ENCODE results near the gene NARF.

Gene NARF

DNA sequence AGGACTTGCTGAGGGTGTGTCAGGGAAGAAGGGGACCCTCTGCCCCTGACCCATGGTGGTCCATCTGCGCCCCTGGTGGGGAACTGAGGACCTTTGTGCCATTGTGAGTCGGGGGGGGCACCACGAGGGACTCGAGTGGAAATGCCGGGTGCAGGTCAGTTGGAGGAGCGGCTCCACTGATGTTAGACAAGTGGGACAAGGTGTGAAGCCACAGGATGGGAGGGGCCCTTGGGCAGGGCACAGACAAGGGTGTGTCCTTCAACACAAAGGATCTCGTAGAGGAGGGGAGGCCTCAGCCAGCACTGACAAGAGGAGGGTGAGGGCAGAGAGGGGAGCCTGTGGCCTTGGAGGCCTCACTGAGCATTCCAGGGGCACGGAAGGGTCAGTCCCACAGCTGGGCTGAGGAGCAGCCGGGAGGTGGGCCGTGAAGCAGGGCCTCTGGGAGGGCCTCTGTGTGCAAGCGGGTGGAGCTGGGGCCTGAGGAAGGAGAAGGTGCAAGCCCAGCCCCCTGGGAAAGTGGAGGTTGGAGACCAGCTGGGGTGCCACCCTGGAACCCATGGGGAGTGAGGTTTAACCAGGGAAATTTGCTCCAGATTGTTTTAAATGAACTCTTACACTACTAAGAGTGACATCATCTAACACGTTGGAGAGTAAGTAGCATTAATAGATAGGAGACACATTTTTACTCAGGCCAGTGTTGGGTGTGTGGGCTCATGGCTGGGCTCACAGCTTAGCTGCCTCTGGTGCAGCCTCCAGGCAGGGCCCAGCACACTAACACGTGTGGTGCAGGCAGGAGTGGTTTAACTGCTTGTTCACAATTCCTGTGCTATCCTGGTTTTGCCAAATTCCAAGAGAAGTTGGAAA, 27.9 kb downstream of the NARF start:
- no peak for DNase-seq (ENCODE audit: low read depth, low spot score)
- in situ Hi-C loops (cut with HindIII; ENCODE audit: low sequenced_read_pairs), result no loop called here
- TF ChIP-seq, protein P1, sequence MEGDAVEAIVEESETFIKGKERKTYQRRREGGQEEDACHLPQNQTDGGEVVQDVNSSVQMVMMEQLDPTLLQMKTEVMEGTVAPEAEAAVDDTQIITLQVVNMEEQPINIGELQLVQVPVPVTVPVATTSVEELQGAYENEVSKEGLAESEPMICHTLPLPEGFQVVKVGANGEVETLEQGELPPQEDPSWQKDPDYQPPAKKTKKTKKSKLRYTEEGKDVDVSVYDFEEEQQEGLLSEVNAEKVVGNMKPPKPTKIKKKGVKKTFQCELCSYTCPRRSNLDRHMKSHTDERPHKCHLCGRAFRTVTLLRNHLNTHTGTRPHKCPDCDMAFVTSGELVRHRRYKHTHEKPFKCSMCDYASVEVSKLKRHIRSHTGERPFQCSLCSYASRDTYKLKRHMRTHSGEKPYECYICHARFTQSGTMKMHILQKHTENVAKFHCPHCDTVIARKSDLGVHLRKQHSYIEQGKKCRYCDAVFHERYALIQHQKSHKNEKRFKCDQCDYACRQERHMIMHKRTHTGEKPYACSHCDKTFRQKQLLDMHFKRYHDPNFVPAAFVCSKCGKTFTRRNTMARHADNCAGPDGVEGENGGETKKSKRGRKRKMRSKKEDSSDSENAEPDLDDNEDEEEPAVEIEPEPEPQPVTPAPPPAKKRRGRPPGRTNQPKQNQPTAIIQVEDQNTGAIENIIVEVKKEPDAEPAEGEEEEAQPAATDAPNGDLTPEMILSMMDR (IDR thresholded peaks at IDR 0.05; ENCODE audit: low read depth, low read length), result no peak
- no peak overlapping the region for H3K4me3 ChIP-seq (ENCODE audit: low read depth, low read length)

- no peak for DNase-seq (ENCODE audit: low read depth, low spot score)
- in situ Hi-C loops (cut with HindIII; ENCODE audit: low sequenced_read_pairs), result no loop called here
- TF ChIP-seq, protein P1 (IDR thresholded peaks at IDR 0.05; ENCODE audit: low read depth, low read length), result no peak
- no peak overlapping the region for H3K4me3 ChIP-seq (ENCODE audit: low read depth, low read length)
These were observed 29.4 kb downstream of the NARF start for GRCh38 chr17:82487910-82488309.

GRCh38 chr17:82489117-82489516, 30.6 kb downstream of the NARF start:
- in situ Hi-C loops (cut with HindIII; ENCODE audit: low sequenced_read_pairs), result no loop called here

DNA sequence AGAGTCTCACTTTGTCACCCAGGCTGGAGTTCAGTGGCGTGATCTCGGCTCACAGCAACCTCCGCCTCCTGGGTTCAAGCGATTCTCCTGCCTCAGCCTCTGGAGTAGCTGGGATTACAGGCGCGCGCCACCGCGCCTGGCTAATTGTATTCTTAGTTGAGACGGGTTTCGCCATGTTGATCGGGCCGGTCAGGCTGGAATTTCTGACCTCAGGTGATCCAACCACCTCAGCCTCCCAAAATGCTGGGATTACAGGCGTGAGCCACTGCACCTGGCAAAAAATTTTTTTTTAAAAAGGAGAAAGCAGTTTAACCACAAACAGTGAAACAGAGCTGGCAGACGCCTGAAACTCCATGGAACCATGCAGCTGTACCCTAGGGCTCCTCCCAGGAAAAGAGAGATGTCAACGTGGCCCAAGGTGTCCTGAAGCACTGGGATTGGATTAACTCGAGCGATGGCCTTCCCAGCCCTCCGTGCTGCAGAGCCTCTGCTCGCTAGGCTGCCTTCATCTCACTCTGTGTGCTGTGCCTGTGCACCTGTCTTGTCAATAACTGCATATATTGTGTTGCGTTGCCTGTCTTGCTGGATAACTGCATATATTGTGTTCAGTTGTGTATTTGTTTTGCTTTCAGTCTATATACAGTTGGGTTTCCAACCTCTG, 31.4 kb downstream of the NARF start:
- in situ Hi-C loops (cut with HindIII; ENCODE audit: low sequenced_read_pairs), result no loop called here
- no peak overlapping the region for H3K4me3 ChIP-seq (ENCODE audit: low read depth, low read length)
- TF ChIP-seq, protein P1 (IDR thresholded peaks at IDR 0.05; ENCODE audit: low read depth, low read length), result no peak
- no peak for DNase-seq (ENCODE audit: low read depth, low spot score)

More at GRCh38 chr17:82489117-82489516, 30.6 kb downstream of the NARF start:
- DNase-seq (ENCODE audit: low read depth, low spot score), result peak; percentile 71
- TF ChIP-seq, protein P1 (IDR thresholded peaks at IDR 0.05; ENCODE audit: low read depth, low read length), result no peak
- no peak overlapping the region for H3K4me3 ChIP-seq (ENCODE audit: low read depth, low read length)

DNA sequence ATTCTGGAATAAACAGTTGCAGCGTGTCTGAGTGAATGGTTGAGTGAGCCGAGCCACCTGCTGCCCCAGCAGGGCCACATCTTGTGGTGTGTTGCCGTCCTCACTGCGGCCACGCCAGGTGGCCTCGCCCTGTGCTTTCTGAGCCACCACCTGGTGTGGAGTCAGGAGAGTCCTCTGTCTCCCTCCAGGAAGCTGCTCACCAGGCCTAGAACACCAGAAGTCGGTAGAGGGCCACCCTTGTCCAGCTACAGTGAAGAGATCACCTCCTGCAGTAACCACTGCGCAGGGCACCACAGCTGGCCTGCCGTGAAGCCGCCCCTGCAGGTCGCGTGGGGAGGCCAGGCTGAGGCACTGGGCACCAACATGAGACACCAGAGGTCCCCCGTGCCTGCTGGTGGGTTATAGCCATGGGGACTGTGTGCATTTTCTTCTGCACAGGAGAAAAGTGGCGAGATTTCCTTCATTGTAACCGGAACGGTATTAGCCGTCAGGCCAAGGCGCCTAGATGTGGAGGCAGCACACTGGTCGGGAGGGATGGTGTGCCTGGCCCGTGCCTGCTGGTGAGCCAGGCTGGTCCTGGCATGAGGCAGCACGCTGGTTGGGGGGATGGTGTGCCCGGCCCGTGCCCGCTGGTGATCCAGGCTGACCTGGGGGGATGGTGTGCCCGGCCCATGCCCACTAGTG, 32.1 kb downstream of the NARF start:
- TF ChIP-seq, protein P1 (IDR thresholded peaks at IDR 0.05; ENCODE audit: low read depth, low read length), result no peak
- no peak for DNase-seq (ENCODE audit: low read depth, low spot score)
- in situ Hi-C loops (cut with HindIII; ENCODE audit: low sequenced_read_pairs), result no loop called here
- H3K4me3 ChIP-seq (ENCODE audit: low read depth, low read length), result no peak overlapping the region

GRCh38 chr17:82491196-82491530, 32.6 kb downstream of the NARF start:
- no peak for DNase-seq (ENCODE audit: low read depth, low spot score)
- H3K4me3 ChIP-seq (ENCODE audit: low read depth, low read length), result no peak overlapping the region
- in situ Hi-C loops (cut with HindIII; ENCODE audit: low sequenced_read_pairs), result no loop called here

More at GRCh38 chr17:82491196-82491530, 32.6 kb downstream of the NARF start:
- TF ChIP-seq, protein P1 (IDR thresholded peaks at IDR 0.05; ENCODE audit: low read depth, low read length), result no peak
